CD4-positive, alpha-beta T cell treated with Interleukin-1 beta for 1 hour (primary cell): Measurements from ENCODE around the gene RDH11.
A peak's percentile ranks its signal among the peaks of the same experiment; 100 is the strongest.
"Not testable (repeated sequence)": the region's sequence is repeated elsewhere in the genome, so short reads cannot be mapped to it uniquely, and the experiment has no call there.

Experiments
- DNase-seq, 2 donors: peaks; one replicate each; pipeline ENCODE4 v3.0.0-alpha.2; 2020 to 2022

Gene RDH11

GRCh38 chr14:67703997-67704396 is 8.4 kb upstream of the RDH11 start:
- no peak for DNase-seq

DNA sequence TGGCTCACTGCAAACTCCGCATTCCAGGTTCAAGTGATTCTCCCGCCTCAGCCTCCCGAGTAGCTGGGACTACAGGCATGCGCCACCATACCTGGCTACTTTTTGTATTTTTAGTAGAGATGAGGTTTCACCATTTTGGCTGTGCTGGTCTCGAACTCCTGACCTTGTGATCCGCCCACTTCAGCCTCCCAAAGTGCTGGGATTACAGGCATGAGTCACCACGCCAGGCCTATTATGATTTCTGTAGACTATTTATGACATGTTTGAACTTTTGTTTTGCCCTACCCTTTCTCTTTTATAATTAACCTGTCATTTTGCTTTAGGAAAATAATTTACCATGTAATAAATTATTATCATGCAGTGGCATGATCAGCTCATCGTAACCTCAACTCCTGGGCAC is 5.9 kb upstream of the RDH11 start, which contains the start of gene RDH12:
Gene RDH12 (plus strand): TSS at position 395 of the 400 bp plus-strand sequence. CDS start 20,757 bp downstream, outside the sequence.
- not testable (repeated sequence) for DNase-seq

DNA sequence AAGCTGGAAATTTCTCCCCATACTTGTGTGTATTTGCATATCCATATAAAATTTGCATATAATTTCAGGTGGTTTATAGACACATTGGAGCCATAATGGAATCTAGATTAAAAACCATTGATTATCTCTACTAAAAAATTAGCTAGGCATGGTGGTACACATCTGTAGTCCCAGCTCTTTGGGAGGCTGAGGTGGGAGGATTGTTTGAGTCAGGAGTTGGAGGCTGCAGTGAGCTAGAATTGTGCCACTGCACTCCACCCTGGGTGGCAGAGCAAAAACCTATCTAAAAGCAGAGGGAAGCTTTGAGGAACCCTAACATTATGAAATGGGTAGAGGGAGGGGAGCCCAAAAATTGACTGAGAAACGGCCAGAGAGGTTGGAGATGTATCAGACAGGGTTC is 2.6 kb upstream of the RDH11 start:
- no peak for DNase-seq

DNA sequence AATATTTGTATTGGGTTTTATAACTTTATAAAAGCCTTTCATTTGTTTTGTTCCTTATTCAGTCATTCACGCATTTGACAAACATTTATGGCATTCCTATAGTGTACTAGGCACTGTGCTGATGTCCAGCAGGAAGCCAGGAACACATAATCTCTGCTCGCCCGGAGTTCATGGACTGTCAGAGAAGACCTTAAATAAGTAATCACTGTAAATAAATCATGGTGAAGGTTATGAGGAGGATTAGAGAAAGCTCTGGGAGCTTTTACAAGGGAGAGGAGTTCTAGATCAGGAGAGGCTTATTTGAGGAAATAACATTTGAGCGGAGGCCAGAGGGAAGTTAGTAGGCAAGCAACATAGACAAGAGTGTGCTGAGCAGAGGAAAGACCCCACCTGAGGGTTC is 1.4 kb upstream of the RDH11 start:
- no peak for DNase-seq

GRCh38 chr14:67694791-67695393 is 672 bp downstream of the RDH11 start:
- peak; percentile 63 to 74 for DNase-seq

DNA sequence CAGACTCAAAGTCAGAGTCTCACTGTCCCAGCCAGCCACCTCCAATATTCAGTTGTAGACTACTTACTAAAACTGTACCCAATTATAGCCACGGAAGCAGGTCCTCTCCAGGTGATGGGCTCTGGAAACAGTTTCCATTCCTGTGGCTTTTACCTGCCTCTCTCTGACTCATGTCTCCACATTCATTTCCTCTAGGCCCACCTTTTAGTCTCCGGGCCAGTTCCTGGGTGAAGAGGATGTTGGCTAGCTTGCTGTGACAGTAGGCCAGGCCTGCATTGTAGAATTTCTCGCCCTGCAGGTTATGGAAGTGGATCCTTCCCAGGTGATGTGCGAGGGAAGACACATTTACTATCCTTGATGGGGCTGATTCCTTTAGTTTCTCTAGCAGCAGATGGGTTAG is 5.6 kb downstream of the RDH11 start:
- no peak for DNase-seq

- no peak for DNase-seq
These were observed 11.7 kb downstream of the RDH11 start for GRCh38 chr14:67683842-67684241.

DNA sequence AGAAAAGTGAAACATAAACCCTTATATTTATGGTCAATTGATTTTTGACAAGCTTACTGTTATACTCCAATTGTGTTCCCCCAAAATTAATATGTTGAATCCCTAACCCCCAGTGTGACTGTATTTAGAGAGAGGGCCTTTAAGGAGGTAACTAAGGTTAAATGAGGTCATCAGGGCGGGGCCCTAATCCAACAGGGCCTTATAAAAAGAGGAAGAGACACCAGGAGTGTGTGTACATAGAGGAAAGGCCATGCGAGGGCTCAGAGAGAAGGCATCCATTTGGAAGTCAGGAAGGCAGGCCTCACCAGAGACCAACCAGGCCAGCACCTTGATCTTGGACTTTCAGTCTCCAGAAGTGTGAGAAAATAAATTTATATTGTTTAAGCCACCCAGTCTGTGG is 14.6 kb downstream of the RDH11 start:
- peak in 1 of 2 donors; percentile 49 for DNase-seq

- DNase-seq: no peak
These were observed 15.4 kb downstream of the RDH11 start for GRCh38 chr14:67680121-67680602.

GRCh38 chr14:67679006-67679405 is 16.6 kb downstream of the RDH11 start:
- DNase-seq: no peak

DNA sequence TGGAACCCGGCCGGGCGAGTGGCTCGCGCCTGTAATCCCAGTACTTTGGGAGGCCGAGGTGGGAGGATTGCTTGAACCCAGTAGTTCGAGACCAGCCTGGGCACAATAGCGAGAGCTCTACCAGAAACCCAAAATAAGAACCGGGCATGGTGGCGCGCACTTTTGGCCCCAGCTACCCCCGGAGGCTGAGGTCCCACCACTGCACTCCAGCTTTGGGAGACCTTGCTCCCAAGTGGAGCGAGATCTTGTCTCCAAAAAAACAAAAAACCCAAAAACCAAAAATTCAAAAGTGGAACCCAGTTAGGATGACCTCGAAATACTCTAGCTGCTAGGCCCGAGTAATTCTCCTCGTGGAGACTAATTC is 20.4 kb downstream of the RDH11 start:
- no peak for DNase-seq

DNA sequence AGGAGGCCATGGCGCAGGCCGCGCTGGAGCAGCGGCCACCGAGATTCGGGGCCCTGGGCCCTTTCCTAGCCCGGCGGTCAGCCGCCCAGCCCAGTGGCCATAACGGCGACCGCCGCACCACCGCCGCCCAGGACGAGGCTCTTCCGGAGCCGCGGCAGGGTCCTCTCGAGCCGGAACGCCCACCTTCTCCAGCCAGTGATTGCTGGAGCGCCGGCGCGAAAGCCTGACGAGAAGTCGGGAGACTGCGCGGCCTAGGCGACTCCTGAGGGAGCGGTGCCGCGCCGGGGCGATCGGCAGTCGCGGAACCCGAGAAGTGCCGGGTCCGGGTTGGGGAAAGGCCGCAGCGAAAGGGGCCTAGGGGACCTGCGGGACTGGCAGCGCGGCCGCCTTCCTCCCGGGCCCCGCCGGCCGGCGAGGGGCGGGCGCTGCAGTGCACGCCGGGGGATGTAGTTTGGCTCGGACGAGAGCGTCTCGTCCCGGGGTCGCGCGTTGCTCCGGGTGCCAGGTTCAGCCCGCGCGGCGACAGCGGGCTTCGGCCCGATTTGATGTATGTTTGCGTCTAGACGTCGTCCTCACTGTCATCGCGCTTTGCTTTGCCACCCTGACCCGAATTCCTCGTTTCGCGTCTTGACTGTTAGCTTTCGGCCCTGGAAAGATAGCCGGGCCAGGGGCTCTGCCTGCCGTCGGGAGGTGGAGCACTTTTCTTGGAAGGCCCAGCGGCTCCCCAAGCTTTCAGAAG is 20.9 kb downstream of the RDH11 start, which contains the start of gene VTI1B:
Gene VTI1B (minus strand): TSS at position 153 of the 739 bp plus-strand sequence. CDS start 143 bp downstream, at position 10.
- DNase-seq: peak; percentile 76 to 78

- DNase-seq: peak; percentile 39 to 48
These were observed 21.5 kb downstream of the RDH11 start for GRCh38 chr14:67674139-67674479.

DNA sequence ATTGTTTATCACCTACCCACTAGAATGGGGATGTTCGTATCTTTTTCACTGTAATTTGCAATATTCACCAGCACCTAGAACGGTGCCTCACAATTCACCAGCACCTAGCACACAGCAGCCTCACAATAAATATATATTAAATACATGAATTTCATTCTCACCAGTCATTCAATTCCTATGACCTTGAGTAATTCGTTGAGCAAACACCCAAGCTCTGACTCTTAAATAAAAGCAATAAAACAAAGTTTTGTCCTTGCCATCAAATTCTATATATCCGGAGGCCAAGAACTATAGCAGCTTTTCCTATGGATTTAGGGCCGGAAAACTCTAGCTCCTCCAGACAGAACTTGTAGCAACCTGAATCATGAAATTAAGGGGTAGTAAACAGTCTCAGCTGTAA is 22.1 kb downstream of the RDH11 start:
- no peak for DNase-seq

GRCh38 chr14:67668559-67668958 is 27.0 kb downstream of the RDH11 start:
- peak in 1 of 2 donors; percentile 44 for DNase-seq

- peak; percentile 29 to 65 for DNase-seq
These were observed 28.7 kb downstream of the RDH11 start for GRCh38 chr14:67666750-67667449.

GRCh38 chr14:67665868-67666267 is 29.7 kb downstream of the RDH11 start:
- DNase-seq: no peak

GRCh38 chr14:67663633-67664032 is 31.9 kb downstream of the RDH11 start:
- DNase-seq: no peak

- no peak for DNase-seq
These were observed 41.8 kb downstream of the RDH11 start for GRCh38 chr14:67653651-67654280.

GRCh38 chr14:67652189-67652588 is 43.4 kb downstream of the RDH11 start:
- no peak for DNase-seq

DNA sequence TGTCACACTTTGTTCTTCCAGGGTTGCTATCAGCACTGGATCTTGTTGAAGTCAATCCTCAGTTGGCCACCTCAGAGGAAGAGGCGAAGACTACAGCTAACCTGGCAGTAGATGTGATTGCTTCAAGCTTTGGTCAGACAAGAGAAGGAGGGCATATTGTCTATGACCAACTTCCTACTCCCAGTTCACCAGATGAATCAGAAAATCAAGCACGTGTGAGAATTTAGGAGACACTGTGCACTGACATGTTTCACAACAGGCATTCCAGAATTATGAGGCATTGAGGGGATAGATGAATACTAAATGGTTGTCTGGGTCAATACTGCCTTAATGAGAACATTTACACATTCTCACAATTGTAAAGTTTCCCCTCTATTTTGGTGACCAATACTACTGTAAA is 44.9 kb downstream of the RDH11 start:
- DNase-seq: no peak

GRCh38 chr14:67650151-67650550 is 45.4 kb downstream of the RDH11 start:
- no peak for DNase-seq

DNA sequence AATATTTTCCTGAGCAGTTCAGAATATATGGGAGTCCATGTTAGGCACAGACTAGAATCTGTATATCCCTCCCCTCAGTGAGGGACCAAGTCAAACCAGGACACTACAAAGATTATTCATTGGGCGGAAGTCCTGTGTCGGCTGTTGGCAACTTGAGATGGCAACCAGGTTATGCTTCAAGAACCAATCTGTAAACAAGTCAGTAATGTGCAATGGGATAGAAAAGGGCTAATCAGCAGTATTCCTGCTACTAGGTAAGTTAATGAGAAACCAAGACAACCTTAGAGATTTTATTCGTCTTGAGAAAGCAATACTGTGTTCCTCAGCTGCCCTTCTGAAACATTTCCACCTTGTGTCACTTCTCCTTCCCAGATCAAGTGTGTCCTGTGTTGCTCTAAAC is 49.4 kb downstream of the RDH11 start:
- no peak for DNase-seq
